ENCODE data around the gene C2orf15.
"Not testable (repeated sequence)": the region's sequence is repeated elsewhere in the genome, so short reads cannot be mapped to it uniquely, and the experiment has no call there.

Gene C2orf15

DNA sequence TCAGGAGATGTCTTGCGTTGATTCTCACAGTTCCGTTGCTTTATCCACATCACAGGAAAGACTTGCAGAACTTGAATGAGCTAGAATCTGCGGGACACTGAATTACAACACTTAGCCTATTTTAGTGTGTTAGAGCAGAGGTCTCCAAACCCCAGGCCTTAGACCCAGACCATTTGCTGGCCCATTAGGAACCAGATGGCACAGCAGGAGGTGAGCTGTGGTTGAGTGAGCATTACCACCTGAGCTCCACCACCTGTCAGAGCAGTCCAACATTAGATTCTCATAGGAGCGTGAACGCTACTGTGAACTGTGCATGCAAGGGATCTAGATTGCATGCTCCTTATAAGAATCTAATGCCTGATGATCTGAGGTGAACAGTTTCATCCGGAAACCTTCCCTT, 43.3 kb downstream of the C2orf15 start:
- DNase-seq (ENCODE audit: low read depth) = no peak
- no peak overlapping the region for H3K4me3 ChIP-seq (ENCODE audit: low read length)
- TF ChIP-seq, protein P1, sequence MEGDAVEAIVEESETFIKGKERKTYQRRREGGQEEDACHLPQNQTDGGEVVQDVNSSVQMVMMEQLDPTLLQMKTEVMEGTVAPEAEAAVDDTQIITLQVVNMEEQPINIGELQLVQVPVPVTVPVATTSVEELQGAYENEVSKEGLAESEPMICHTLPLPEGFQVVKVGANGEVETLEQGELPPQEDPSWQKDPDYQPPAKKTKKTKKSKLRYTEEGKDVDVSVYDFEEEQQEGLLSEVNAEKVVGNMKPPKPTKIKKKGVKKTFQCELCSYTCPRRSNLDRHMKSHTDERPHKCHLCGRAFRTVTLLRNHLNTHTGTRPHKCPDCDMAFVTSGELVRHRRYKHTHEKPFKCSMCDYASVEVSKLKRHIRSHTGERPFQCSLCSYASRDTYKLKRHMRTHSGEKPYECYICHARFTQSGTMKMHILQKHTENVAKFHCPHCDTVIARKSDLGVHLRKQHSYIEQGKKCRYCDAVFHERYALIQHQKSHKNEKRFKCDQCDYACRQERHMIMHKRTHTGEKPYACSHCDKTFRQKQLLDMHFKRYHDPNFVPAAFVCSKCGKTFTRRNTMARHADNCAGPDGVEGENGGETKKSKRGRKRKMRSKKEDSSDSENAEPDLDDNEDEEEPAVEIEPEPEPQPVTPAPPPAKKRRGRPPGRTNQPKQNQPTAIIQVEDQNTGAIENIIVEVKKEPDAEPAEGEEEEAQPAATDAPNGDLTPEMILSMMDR (conservative IDR thresholded peaks at IDR 0.05; ENCODE audit: low read depth, low read length) = no peak

- TF ChIP-seq, protein P1 (conservative IDR thresholded peaks at IDR 0.05; ENCODE audit: low read depth, low read length) = no peak
- no peak overlapping the region for H3K4me3 ChIP-seq (ENCODE audit: low read length)
- DNase-seq (ENCODE audit: low read depth) = no peak
Observed at GRCh38 chr2:99187011-99187410, 45.5 kb downstream of the C2orf15 start.

DNA sequence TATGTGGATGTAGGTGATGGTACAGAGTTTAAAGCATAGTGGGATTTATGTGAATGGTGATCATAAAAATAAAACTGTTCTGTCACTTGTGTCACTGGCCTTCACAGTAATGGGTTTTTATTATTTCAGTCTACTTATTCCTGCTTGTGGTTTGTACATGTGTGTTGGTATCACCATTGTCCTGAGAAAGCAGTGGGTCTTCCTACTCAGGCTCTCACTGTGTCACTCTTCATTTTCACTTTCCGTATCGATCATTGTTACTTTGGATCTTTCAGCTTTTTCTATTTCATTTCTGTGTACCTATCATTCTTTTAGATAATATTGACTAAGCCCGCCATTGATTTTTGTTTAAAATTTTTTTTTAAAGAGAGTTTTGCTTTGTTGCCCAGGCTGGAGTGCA, 46.9 kb downstream of the C2orf15 start:
- TF ChIP-seq, protein P1 (conservative IDR thresholded peaks at IDR 0.05; ENCODE audit: low read depth, low read length) = no peak
- no peak for DNase-seq (ENCODE audit: low read depth)
- no peak overlapping the region for H3K4me3 ChIP-seq (ENCODE audit: low read length)

- TF ChIP-seq, protein P1 (conservative IDR thresholded peaks at IDR 0.05; ENCODE audit: low read depth, low read length) = peak; percentile 30
- no peak for DNase-seq (ENCODE audit: low read depth)
Observed at GRCh38 chr2:99190548-99190947, 49.0 kb downstream of the C2orf15 start.

DNA sequence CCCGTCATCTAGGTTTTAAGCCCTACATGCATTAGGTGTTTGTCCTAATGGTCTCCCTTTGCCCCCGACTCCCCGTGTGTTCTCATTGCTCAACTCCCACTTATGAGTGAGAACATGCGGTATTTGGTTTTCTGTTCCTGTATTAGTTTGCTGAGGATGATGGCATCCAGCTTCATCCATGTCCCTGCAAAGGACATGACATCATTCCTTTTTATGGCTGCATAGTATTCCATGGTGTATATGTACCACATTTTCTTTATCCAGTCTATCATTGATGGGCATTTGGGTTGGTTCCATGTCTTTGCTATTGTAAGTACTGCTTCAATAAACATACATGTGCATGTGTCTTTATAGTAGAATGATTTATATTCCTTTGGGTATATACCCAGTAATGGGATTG, 50.9 kb downstream of the C2orf15 start:
- H3K4me3 ChIP-seq (ENCODE audit: low read length); DNase-seq (ENCODE audit: low read depth): not testable (repeated sequence)

More at GRCh38 chr2:99190548-99190947, 49.0 kb downstream of the C2orf15 start:
- no peak overlapping the region for H3K4me3 ChIP-seq (ENCODE audit: low read length)

GRCh38 chr2:99198103-99198841, 56.8 kb downstream of the C2orf15 start:
- no peak for DNase-seq (ENCODE audit: low read depth)
- TF ChIP-seq, protein P1 (conservative IDR thresholded peaks at IDR 0.05; ENCODE audit: low read depth, low read length) = no peak
- H3K4me3 ChIP-seq (ENCODE audit: low read length) = no peak overlapping the region

DNA sequence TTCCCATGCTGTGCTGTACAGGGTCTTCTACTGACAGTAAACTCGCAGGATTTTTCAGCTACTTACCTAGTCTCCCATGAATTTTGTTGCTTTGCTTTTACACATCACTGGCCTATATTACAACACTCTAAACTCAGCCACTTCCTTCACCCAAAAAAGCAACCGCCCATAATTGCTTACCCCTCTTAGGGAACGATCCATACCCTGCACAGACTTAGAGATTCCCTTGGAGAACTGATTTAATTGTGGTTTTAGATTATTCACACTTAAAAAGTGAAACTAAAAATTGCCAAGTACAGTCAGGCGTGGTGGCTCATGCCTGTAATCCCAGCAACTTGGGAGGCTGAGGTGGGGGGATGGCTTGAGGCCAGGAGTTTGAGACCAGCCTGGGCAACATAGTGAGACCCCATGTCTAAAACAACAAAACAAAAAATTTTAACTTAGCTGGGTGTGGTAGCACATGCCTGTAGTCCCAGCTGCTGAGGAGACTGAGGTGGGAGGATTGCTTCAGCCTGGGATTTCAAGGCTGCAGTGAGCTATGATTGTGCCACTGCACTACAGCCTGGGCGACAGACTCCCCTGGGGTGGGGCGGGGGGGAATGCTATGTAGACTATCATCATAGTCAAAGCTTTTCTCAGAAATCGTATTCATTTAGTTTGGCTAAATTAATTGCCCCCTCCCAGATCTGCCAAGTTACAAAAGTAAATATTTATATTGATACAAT, 58.7 kb downstream of the C2orf15 start:
- TF ChIP-seq, protein P1 (conservative IDR thresholded peaks at IDR 0.05; ENCODE audit: low read depth, low read length) = no peak
- no peak for DNase-seq (ENCODE audit: low read depth)
- no peak overlapping the region for H3K4me3 ChIP-seq (ENCODE audit: low read length)
